Hippocampal formation (tissue), 2 donors: ENCODE data around the gene GRIA1.

ENCODE experiments used
- DNase-seq, 2 donors: peaks; one replicate each; lab custom pipeline; 2025; lab: John Stamatoyannopoulos, UW

Gene GRIA1

DNA sequence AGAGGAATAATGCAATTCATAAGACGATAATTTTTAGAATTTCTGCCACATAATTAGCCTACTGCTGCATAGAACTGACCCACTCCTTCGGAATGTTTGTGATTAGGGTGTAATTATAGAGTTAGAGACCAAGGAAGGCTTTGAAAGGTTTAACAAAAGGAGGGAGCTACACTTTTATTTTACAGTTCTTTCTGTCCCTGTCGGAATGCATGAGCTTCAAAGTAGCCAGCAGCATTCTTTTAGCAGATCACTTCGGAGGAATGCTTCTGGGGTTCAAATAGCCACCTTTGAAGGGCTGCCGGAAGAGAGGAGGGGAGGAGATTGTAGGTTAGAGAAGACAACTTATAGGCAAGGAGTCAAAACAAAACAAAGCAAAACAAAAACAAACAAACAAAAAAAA is 168.1 kb downstream of the GRIA1 start:
- no peak for DNase-seq

DNA sequence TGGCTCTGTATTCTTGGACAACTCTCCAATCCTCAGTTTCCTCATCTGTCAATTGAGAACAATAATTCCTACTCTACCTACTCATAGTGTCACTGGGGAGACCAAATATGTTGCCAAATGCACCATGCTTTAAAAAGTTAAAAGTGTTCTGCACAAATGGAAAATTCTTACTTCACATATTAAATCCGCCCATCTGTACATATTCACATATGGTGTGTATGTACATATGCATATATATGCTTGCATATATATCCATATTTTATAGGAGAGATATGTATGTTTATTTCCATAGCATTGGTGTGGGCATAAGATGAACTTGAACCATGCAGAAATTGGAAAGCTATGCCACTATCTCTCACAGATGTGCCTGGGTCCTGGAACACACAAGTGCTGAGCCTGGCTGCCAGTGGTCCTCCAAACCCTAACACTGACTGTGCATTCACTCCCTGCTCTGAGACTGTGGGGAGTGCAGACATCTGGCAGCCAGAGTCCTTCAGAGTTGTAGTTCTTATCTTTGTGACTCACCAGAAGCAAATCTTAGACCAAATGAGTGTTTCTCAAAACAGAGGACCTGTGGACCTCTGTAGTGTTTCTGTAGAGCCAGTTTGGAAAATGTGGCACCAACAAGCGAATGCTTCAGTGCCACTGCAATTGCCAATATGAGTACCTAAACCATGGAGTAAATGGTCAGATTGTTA is 168.7 kb downstream of the GRIA1 start:
- DNase-seq, result no peak

DNA sequence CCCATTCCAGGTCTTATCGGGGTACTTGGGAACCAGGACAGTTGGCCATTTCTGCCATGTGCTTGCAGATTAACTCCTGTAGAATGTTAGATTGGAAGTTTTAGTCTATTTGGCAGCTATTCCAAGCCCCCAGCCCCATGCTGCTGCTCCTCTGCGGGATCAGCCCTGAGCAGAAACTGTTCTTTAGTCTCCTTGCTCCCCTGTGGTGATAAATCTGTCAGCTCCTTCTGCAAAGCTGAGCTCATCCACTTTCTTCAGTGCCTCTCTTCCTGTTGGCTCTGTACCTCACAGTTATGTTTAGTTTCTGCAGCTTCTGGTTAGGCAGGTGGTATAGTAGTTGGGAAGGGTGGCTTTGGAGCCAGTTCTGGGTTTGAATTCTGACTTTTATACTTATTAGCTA is 170.4 kb downstream of the GRIA1 start:
- no peak for DNase-seq

DNA sequence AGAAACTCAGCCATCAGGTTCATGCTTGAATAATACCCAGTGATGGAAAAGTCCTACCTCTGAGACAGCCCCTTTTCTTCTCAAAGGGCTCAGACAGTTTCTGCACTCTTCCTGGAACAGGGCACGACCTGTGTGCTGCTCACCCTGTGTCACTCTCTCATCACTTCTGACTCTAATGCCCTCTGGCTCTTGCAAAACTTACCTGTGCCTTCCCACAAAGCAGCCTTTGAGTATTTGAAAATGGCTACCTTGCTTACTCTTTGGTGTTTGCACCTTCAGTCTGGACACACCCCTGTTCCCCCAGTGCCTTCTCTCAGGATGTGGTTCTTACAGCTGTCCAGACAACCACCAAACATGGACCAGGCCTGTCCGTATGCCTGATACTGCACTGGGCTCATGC is 171.4 kb downstream of the GRIA1 start:
- no peak for DNase-seq

DNA sequence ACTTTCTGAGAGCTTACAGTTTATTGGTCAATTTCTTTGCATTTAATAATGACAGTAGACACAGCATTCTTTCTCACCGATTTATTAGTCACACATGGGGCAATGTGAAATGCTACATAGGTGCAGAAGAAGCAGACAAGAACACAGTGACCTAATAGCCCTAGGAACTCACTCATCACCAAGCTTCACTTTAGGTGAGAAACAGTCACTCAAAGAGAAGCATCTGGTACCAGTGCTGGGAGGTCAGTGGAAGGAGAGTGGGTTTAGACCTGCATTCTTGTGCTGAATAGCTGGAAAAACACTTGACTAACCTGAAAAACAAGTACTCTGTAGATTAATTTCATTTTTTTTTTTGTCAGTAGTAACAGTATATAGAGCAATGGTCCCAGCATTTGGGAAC is 179.6 kb downstream of the GRIA1 start:
- no peak for DNase-seq

DNA sequence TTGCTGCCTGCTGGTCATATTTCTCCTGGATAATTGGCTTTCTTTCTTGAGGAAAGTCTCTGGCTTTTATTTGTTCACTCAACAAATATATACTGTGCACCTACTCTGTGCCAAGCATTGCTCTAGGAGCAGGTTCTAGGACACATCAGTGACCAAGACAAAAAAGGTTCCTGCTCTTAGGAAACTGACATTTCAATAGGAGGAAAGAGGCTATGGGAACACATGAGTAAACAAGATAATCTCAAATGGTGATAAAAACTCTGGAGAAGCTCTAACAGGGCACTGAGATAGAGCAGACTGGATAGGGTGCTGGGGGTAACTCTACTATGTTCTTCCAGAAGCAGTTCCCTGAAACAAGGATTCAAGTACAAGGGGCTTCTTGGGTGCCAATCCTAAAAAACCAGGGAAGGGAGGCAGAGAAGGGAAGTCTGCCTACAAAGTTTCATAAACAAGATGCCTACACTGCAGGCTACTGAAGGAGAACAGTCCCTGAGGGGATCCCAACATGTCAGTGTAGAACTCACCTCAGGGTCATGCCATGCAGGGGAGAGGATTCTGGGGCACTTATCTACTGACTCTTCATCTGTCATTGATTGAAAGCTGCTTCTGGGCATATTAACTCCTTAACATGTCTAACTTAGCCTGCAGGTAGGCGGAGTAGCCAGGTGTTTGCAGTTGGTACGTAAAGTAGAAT is 181.3 kb downstream of the GRIA1 start:
- no peak for DNase-seq

DNA sequence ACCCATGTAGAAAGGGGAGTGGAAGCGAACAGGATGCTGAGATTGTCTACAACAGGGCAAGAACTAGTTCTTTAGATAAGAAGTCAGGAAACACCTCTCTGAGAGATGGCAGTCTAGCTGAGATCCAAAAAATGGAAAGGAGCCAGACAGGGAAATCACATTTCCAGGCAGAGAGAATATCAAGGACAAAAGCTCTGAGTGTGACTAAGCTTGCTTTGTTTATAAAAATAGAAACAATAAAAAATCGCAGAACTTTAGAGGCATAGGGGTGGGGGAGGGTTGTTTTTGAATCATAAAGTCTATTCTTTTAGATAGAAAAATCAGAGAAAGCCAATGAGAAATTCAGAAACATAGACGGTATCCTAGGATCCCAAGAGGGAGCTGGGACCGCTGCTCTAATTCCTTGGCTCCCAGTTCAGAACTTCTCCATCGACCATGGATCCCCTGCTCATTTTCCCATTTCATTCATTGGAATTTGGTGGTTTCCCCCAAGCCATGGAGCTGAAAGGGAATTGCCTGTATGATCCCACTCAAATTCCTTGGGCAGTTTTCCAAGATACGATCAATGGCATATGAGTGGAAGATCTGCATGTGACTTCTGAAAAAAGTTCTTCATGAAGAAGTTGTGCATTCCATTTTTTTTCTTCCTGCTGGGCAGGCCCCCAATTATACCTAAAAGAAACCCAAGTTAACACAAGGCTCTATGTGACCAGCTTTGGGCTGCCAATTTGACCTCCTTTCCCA is 182.0 kb downstream of the GRIA1 start:
- DNase-seq, result no peak

DNA sequence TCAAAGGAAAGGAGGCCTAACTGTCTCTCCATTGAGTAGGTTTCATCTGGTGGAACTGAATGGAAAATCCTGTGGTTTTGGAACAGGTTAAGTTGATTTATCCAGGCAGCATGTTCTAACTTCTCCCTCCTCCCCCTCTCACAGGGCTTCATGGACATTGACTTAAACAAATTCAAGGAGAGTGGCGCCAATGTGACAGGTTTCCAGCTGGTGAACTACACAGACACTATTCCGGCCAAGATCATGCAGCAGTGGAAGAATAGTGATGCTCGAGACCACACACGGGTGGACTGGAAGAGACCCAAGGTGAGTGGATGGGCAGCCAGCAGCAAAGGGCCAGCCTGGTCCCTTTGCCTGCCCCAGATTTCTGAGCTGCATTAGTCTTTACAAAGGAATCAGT is 183.9 kb downstream of the GRIA1 start:
- no peak for DNase-seq

DNA sequence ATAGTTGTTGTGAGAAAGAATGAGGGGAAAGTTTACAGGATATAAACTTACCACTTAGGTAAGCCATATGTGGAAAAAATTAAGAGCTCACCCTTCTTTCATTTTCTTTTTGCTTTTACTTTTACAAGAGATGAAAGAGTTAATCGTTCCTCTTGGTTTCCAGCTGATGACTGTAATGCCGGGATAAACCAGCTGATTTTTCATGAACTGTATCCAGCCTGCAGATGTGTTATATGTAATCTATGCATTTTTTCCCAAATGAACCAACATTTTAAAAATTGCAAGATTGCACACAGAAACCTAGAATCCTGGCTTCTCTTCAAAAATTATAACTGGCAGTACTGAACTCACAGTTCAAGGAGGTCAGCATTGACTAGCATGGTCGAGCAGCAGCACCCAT is 185.9 kb downstream of the GRIA1 start:
- no peak for DNase-seq

DNA sequence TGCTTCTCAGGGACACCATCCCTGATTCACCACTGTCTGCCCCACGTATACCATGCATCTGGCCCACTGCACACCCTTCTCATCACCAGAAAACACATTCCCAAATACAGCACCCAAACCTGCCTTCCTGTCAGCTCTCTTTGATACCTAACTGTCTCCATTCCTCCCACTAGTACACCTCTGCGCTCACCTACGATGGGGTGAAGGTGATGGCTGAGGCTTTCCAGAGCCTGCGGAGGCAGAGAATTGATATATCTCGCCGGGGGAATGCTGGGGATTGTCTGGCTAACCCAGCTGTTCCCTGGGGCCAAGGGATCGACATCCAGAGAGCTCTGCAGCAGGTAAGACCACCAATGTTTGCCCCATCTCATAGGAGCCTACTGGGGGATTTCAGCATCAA is 186.4 kb downstream of the GRIA1 start:
- no peak for DNase-seq

DNA sequence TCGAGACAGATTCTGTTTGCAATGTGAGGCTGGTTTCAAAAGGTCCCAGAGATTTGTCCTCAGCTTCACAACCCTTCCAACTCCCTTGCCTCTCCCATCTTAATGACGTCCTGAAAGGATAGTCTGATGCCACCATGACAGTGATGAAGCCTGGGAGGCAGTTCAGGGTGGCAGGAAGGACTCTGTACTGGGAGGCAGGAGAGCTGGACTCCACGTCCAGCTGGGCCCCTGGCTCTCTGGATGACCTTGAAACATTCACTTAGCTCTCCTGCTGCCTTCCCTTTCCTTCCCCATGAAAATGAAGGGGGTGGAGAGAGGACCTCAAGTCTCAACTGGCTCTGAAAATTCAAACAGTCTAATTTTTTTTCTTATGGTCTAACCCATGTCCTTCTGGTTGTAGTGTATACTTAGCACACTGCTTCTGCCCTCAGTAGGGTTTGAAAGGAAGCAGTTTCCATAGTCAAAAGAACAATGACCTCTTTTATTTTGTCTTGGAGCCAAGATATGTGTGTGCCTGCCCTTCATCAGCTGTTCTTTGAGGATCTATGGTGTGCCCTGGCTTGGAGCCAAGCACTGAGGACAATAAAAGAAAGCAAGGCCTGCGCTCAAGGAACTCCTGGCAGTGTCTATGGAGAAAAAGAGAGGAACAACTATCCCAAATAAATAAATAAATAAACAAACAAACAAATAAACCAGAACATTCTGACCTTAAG is 188.3 kb downstream of the GRIA1 start:
- DNase-seq, result no peak

DNA sequence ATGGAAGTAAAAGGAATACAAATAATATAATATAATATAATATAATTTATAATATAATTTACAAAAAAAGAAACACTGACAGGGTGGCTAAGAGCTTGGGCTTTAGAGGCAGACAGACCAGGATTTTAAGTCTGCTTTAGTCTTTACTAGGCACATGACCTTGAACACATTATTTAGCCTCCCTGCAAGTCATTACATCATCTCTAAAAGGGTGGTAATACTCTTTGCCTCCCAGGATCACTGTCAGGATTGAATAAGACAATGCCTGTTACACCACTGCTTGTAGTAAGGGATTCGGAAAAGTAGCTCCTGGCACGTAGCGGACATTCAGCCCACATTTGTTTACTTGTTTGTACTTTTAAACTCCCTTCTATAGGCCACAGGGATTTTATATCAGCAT is 199.8 kb downstream of the GRIA1 start:
- no peak for DNase-seq

DNA sequence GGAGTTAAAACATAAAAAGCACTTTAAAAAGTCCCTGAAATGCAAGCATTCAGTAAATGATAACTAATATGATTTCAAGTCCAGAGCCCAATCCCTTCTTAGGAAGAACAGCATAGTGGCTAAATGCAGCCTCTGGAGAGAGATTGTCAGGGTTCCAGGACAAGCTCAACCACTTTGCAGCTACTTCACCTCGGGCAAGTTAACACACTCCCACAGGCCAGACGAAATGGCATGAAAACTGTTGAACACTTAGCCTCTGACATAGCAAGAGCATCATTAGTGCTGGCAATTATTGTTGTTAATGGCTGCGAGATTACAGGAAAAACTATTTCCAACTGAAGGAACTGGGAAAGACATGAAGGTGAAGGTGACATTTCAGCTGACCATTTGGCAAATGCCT is 205.8 kb downstream of the GRIA1 start:
- DNase-seq, result no peak

DNA sequence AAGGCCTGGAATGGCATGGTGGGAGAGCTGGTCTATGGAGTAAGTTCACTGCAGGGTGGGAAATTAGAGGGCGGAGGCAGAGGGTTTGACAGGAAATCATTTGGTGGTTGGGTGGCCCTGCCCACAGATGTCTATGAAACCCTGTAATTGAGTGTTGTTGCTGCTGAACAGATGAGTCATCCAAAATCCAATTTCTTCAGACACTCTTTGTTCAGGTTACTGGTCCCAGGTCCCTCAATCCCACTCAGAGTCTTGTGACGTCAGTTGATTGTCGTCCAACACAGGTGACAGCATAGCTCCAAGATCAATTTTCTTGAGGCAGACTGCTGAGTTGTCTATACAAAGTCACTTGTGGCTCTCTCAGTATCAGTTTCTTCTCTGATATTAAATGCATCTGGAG is 208.6 kb downstream of the GRIA1 start:
- DNase-seq, result no peak

DNA sequence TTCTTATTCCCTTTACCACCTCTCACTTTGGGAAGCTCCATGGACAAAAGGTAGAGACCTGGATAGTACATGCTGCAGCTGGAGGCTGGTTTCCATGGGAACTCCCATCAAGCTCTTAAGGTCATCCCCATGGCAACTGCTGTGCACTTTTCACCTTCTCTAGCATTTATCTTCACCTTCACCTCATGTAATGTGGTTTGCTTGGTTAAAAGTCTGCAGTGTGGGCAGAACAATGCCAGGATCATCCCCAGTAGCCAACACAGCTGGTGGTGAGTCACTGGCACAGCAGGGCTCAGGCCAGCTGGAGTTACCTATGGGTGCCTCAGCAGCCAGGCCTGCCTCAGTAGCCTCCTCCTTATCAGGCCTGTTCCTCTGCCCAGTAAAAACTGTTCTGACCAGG is 210.5 kb downstream of the GRIA1 start:
- DNase-seq, result no peak

DNA sequence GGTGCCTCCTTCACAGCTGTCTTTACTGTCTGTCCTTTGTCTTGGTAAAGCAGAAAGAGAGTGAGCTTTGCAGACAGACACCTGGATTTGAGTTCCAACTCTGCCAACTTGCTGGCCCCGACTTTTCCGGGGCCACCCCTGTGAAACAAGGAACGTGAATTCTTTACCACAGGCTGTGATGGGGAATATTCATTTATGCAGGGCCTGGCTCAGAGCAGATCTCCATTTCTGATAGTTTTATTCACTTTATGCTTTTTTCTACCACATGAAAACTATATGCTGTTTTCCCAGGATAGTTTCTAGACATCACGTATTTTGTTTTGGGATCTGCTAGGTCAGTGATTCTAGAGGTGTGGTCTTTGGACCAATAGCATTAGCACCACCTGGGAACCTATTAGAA is 211.8 kb downstream of the GRIA1 start:
- DNase-seq, result no peak

DNA sequence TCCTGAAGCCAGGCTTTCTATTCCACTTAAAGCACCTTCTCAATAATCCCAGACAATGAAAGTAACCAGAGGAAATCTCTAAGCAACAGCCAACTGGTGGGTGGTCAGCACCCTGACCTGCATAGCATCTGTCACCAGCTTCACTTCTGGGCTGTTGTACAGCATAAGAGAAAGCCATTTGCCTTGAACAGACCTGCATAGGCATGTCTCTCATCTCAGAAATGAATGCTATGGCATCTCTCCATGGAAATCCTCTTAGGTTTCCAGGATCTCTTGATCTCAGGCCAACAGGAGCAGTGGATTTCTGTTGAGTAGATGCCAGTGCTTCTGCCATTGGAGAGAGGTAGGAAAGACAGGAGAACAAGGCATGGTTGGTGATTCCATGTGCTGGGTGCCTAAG is 213.6 kb downstream of the GRIA1 start:
- no peak for DNase-seq

DNA sequence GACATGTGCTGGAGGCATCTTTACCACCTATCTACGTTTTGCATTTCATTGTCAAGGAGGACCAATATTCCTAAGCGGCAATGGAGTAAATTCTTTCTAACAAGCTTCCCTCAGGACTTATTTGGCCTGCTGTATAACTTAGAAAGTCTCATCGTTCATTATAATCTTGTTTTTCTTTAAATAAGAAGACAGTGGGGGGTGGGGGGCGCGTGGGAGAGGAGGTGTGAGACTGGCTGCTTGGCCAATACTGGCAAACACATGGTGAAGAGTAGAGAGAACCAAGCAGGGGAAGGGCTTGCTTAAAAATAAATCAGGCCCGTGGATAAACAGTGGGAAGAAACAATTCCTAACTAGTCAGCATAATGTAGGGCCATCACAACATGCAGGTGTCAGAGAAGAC is 217.2 kb downstream of the GRIA1 start:
- DNase-seq, result no peak

DNA sequence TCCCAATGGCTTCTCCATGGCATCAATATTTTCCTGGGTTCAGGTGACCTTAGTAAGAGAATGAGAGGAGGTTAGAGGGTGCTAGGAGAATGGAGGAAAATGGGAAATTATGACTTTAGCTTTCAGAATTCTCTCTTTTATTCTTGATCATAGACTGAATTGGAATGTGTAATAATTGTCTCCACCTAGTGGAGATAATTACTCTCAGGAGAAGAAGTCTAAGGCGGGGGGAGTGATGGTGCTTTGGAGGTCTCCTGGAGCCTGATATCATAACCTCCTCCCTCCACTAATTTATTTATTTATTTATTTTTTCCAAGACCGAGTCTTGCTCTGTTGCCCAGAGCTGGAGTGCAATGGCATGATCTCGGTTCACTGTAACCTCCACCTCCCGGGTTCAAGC is 221.3 kb downstream of the GRIA1 start:
- no peak for DNase-seq

DNA sequence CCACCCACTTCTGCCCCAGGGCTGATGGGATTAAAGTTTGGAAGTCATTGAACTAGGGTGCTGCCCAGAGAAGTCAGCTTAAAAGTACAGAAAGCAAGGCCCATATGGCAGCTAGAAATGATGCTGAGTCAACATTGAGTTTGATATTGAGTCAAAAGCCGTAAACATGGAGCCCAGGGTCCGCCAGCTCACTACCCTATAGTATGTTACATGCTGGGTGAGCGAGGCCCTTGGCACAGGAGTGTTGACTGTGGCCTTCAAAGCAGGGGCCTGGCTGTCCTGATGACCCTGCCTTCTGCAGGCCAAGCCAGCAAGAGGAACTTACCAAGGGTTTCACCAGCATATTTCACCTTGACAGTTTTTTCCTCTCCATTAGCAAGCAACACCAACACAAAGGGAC is 222.5 kb downstream of the GRIA1 start:
- DNase-seq, result no peak

DNA sequence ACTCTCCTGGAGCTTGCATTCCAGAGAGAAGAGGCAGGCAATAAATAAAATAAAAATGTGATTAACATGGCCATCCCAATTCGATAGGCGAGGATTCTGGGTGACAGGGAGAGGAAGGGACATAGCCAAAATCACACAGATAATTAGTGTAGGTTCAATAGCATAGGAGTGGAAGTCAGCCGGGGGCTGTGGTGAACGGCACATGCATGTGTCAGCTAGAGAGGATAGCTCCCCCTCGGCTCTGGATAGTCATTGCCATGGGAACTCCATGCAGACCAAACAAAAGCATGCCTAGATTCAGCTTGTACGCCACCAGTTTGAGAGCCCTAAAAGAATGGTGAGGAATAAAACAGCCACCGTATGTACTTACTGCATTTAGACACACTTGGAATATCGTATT is 223.5 kb downstream of the GRIA1 start:
- DNase-seq, result peak in 1 of 2 donors; percentile 7

DNA sequence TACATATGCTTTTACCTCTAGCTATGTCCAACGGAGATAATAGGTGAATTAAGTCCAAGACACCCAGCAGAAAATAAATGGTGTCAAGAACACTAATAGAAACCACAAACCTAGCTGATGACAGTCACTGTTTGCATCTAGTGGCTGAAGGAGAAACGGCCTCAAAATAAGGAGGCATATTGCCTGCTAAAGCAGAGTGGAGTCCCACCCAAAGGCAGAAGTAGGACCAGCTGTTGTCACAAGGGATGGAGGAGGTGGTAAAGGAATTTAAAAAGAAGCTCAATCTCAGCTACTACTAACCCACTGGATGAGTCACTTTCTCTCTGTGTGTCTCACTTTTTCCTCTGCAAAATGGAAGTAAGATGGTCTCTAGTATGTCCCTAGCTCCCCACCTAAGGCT is 224.3 kb downstream of the GRIA1 start:
- peak in 1 of 2 donors; percentile 18 for DNase-seq

DNA sequence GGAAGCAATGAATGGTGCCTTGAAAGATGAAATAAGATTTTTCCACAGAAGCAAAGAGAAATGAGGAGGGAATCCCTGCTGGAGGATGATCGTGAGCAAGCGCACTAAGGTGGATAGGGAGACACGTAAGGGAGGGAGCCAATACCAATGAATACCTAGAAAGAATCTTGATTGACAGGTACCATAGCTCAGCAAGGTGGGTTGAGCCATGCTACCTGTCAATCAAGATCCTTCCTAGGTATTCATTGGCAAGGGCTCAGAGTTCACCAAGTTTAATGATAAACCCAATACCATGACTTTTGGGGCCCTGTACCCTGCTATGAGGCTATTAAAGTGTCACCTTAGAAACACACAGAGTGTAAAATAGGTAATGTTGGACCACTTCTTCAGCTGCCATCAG is 226.8 kb downstream of the GRIA1 start:
- no peak for DNase-seq
